HG03066 (cell line): Measurements from ENCODE around the gene RPUSD2.
"Not testable (repeated sequence)": the region's sequence is repeated elsewhere in the genome, so short reads cannot be mapped to it uniquely, and the experiment has no call there.

Source experiments
- ATAC-seq: cut with Tn5 transposase; IDR thresholded peaks from one replicate; pipeline ENCODE4 v1.9.1; 2021; ENCODE audit warnings: low read depth; ENCODE audit not compliant: unreplicated experiment

RPUSD2 gene

DNA sequence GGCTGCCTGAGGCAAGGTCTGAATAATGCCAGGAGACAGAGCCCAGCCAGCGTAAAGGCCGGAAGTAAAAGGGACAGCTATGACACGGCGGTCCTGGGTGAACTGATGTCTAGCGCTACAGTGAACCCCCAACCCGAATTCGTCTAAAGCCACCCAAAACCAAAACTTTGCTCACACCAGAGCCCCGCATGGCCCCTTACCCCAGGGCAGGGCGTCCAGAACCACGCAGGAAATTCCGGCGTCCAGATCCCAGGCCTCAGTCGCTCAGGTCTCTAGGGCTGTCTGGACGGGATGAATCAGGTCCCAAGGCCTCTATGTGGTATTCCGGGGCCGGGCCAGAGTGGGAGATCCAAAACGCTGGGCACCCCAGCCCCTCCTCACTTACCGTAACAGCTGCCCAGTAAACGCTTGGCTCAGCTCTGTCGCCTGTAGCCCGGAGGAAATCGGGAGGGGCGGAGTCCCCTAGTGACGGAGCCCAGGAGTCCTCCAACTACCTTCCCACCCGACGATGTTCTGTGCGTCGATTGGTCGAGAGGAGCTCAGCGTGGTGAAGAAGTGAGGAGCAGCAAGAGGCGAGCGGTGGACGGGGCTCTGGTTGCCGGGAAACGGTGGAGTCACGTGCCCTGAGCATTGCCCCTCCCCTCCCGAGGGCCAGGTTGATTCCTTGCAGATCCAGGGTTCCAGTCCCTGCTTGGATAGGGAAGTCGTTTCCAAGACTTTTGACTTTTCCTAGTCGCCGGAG is 4.3 kb upstream of the RPUSD2 start, which contains the start of gene CCDC32:
CCDC32 (minus strand) TSS at position 452 of the 742 bp plus-strand sequence. CDS start 2,027 bp downstream, outside the sequence.
- peak; percentile 90 for ATAC-seq

DNA sequence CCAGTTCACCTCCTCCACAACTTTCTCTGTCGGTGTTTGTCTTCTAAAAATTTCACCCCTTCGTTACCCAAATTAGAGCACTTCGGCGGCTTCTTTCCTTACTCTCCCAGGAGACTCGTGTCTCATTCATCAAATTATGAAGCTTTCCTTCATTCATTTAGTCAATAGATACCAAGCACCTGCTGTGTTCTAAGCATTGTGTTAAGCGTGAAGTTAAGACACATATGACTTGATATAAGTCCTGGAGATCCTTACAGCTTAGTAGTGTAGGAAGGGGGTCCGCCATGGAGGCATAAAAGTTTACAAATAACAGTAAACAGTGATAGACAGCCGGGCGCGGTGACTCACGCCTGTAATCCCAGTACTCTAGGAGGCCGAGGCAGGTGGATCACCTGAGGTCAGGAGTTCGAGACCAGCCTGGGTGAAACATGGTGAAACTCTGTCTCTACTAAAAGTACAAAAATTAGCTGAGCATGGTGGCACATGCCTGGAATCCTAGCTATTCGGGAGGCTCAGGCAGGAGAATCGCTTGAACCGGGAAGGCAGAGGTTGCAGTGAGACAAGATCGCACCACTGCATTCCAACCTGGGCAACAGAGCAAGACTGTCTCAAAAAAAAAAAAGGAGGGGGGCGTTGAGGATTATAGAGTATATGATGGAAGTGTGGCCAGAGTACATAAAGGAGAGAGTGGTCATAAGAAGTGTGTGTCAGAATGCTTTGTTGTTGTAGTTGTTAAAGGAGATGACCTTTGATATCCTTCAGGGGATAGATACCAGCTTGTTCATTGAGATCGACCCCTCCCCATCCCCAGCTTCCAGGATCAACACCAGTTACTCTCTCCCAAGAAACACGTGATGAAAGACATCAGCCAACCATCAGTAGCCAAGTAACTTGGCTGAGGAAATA is 3.5 kb upstream of the RPUSD2 start:
- ATAC-seq: no peak

DNA sequence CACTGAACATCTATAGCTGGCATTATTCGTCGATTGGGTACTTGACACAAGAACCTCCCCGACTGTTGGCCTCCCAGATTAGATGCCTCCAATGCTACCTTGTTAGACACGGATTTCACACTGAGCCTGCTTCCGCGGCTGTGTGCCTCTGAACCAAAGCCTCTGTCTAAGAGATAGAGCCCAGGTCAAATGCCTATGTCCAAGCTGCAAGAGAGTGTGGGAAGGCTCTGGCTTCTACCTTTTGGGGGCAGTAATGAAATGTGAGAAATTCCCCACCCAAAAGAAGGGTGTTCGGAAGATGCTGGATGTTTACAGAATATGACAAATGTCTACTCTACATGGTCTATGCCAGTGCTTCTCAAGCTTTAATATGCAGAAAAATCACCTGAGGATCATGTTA is 2.0 kb upstream of the RPUSD2 start:
- ATAC-seq: no peak

DNA sequence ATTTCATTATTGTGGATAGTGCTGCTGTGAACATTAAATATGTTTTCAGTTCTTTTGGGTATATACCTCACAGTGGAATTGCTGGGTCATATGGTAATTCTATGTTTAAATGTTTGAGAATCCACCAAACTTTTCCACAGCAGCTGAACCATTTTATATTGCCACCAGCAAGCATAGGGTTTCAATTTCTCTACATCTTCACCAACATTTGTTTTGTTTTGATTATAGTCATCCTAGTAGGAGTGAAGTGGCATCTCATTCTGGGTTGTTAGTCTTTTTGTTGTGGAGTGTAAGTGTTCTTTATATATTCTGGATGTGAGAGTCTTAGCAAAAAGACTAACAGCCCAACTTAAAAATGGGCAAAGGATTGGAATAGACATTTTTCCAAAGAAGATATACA is 6.0 kb downstream of the RPUSD2 start:
- no peak for ATAC-seq

DNA sequence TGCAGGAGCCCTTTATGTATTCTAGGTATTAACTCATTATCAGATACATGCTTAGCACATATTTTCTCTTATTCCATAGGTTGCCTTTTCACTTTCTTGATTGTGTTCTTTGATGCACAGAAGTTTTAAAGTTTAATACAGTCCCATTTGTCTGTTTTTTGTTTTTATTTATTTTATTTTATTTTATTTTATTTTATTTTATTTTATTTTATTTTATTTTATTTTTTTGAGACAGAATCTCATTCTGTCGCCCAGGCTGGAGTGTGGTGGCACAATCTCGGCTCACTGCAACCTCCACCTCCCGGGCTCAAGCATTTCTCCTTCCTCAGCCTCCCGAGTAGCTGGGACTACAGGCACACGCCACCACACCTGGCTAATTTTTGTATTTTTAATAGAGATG is 7.8 kb downstream of the RPUSD2 start:
- ATAC-seq: not testable (repeated sequence)

DNA sequence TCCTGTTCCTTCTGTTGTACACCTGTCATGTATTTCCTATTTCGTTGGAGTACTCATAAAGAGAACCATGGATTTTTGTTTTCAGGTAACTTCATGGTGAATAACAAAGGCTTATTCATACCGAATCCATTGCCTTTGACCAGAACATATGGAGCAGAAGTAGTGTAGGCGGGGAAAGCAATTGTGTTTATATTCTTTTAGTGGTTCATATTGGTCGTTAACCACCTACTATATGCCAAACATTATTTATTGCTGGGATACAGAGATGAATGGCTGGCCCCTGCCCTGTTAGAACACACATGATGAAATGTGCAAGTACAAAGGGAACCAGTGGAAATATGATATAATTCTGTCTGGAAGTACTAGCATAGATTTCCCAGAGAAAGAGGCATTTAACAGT is 9.8 kb downstream of the RPUSD2 start:
- ATAC-seq: no peak

DNA sequence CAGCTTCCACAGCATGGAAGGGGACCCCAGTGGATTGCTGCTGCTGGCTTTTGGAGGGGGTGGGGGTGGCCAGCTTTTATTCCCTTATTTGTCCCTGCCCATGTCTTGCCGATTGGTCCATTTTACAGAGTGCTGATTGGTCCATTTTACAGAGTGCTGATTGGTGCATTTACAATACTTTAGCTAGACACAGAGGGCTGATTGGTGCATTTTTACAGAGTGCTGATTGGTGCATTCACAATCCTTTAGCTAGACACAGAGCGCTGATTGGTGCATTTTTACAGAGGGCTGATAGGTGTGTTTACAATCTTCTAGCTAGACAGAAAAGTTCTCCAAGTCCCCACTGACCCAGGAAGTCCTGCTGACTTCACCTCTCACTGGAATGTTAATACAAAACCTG is 12.7 kb downstream of the RPUSD2 start:
- not testable (repeated sequence) for ATAC-seq

DNA sequence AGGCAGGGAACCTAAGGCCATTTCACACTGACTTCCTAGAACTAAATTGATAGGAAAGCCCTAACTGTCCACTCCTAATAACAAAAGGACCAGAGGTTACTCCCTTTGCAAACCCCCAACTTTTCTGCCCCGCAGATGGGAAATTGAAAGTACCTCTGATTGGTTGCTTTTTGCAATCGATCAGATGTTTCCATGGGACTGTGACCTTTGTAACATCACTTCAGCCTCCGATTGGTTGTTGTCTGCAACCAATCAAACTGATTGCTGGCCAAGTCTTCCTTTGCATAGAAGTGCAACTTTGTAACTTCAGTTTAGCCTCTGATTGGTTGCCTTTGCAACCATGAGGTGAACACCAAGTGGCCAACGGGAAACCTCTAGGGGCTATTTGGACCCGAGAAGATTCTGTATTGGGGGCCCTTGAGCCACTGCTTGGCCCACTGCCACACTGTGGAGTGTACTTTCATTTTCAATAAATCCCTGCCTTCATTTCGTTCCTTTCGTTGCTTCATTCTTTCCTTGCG is 13.7 kb downstream of the RPUSD2 start:
- no peak for ATAC-seq

DNA sequence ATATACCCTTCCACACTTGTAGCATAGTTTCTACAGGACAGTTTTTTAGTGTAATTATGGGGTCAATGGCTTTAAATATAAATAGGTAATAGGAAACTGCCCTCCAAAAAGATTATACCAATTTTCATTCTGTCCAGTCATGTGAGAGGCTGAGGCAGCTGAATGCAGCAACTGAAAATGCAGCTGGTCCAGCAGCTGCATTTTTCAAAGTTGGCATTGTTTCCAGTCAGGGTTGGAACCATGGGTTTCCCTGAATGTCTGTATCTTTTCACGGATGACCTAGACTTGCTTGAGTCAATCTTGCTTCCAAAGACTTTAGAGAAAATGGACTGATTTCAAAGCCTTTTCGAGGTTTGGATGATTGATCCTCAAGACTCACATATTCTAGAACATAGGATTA is 15.1 kb downstream of the RPUSD2 start:
- no peak for ATAC-seq

DNA sequence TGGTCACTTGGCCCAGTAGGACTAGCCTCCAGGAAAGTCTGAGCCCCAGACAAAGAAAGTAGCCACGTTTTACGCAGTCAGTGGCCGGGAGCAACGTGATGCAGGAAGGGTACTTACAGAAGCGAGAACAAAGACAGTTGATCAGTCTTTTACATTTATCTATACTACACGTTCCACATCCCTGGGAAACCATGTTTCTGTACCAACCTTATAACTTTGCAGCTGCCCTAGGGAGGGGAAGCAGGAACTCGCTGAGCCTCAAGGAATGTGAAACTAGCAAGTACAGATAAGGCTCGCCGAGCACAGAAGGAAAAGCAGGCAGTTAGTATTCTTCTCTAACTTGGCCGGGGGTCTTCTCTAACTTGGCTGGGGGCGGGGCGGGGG is 21.6 kb downstream of the RPUSD2 start:
- ATAC-seq: no peak

DNA sequence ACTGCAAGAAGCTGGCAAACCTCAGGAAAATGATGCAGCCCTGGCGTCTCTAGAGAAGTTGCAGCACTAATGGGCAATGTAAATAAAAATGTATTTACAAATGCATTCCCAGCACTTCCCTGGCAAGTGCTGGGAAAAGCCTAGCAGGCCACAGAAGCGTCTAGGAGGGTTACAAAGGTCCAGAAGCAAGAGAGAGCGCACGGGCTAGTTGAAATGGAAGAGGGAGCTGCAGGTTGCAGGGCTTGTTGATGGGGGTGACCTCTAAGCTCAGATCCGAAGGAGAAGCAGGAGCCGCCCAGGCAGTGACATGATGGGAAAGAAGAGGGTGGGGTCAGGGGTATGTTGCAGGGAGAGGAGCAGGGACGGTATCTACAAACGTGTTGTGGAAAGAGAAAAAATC is 22.3 kb downstream of the RPUSD2 start:
- ATAC-seq: no peak

DNA sequence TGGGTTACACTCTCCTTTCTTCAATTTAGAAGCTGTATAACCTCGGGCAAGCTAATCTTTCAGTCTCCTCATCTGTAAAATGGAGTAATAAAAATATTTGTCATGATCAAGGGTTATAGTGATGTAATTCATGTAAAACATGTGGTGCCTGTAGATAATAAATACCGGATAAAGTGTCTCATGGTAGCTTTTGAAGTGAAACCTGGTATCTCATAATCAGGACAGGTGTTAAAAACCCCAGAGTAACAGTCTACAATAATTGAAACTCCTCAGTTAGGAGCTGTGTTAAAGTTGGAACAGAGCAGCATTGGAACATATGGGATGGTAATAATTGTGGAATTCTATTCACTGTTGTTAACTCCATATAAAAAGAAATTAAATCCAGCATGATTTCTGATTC is 24.1 kb downstream of the RPUSD2 start:
- ATAC-seq: no peak

DNA sequence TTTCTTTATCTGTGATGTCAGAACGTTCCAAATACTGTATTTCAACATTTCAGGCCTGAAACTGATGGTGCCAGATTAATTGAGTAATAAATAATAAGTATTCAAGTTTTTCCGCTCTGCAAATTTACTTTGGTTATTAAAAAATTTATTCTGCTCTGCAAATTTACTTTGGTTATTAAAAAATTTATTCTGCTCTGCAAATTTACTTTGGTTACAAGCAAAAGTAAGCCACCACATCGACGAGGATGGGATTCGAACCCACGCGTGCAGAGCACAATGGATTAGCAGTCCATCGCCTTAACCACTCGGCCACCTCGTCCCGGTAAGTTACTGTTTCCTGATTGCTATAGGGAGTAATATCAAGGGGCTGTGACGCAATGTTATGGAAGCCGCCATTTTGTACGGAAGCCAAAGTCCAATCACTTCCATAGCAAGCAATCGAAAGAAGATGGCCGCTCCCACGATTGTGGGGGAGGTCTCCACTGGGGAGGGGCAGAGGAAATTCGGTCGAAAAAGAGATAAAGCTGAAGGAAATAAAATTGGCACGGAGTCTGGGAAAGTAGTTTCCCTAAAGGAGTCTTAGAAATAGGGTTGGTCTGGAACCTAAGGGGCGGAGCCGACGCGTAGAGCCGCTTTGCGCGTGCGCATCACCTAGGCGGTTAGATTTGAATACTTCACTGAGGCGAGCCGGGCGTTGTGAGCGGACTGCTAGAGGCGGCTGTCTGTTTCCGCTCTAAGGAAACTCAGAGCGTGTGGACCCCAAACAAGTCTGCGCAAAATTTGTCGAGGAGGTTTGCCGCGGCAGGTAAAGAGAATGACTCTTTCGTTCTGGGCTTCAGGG is 24.7 kb downstream of the RPUSD2 start, which contains the start of gene KNL1:
KNL1 (plus strand) TSS at position 662 of the 841 bp plus-strand sequence. CDS start 8,683 bp downstream, outside the sequence.
- ATAC-seq: peak; percentile 58

DNA sequence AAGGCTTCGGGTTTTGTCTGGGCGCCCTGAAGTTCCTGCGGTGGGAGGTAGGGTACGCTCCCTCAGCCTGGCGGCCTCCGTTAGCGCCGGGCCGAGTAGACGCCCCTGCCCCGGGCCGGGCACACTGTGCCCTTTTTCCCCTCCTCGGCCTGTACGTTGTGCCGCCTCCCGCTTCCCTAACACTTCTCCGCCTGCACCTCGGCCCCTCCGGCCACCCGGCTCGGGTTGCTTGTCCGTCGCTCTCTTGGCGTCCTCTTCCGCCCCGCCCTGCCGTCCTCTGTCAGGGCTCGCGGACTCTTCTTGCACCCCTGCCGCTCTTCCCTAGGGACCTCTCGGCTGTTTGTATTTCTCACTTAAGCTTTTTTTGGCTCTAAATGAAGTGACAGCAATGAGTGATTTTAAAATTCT is 25.3 kb downstream of the RPUSD2 start:
- peak; percentile 51 for ATAC-seq

DNA sequence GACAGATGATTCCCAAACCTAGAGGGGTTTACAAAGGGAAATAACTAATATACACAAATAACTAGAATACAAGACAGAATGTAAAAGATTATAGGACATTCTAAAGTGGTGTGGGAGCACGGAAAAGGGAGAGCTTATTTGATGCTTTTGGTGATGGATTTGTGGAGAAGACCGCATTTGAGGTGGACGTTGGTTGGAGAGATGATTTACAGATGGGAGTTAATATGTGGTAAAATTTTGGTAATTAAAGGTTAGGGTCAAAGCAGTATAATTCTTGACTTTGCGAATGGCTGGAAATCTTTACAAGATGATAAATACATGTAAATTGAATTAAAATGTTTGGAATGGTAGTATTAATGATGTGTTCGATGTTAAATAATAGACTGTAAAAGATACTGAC is 26.1 kb downstream of the RPUSD2 start:
- no peak for ATAC-seq

DNA sequence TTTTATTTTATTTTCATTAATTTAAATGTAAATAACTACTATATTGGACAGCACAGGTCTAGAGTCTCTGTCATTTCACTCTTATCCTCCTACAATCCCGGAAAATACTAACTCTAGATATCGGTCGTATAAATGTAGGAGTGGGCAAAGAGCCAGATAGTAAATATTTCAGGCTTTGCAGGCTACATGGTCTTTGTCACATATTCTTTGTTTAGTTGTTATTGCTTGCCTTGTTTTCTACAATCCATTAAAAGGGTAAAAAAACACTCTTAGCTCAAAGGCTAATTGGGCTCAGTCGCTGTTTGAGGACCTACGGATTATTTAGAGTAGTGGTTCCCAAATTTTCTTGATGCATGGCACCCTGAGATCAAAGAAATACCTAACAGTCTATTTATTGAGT is 26.7 kb downstream of the RPUSD2 start:
- ATAC-seq: no peak

DNA sequence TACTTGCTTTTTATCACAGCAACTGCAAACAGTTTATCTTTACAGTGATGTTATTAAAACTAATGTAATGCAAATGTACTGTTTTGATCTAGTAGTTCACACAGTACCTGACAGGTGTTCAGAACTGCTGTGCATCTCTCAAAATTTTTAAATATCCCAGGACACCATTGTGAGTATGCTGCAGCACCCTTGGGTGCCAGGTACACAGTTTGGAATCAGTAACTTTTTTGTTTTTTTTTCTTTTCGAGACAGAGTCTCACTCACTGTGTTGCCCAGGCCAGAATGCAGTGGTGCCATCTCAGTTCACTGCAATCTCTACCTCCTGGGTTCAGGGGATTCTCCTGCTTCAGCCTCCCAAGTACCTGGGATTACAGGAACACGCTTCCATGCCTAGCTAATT is 27.9 kb downstream of the RPUSD2 start:
- no peak for ATAC-seq

DNA sequence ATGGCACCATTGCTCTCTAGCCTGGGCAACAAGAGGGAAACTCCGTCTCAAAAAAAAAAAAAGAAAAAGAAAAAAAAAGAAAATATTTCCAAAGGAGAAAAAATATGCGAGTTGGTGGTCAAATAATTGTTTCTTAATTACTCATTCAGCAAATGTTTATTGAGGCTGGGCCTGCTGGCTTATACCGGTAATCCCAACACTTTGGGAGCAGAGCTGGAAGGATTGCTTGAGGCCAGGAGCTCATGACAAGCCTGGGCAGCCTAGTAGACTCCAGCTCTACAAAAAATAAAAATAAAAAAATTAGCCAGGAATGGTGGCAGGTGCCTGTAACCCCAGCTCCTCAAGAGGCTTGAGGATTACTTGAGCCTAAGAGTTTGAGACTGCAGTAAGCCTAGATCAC is 29.0 kb downstream of the RPUSD2 start:
- no peak for ATAC-seq

DNA sequence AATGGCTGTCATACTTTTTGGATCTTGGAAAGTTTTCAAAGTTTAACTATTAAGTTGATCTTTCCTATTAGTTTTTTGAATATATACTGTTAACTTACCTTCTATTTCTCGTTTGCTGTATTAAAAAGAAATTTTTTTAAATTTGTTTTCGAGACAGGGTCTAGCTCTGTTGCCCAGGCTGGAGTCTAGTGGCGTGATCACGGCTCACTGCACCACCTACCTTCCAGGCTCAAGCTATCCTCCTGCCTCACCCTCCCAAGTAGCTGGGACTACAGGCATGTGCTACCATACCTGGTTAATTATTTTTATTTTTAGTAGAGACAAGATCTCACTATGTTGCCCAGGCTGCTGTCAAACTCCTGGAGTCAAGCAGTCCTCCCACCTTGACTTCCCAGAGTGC is 29.6 kb downstream of the RPUSD2 start:
- ATAC-seq: no peak

DNA sequence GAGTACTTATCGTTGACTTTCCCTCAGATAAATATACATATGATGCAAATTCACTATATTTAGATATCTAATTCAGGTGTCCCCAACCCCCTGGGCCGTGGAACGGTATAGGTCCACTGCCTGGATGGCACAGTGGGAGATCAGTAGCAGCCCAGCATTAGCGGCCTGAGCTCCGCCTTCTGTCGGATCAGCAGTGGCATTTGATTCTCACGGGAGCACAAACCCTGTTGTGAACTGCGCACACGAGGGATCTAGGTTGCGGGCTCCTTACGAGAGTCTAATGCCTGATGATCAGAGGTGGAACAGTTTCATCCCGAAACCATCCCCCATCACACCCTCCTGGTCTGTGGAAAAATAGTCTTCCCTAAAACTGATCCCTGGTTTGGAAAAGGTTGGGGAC is 31.9 kb downstream of the RPUSD2 start:
- ATAC-seq: no peak

DNA sequence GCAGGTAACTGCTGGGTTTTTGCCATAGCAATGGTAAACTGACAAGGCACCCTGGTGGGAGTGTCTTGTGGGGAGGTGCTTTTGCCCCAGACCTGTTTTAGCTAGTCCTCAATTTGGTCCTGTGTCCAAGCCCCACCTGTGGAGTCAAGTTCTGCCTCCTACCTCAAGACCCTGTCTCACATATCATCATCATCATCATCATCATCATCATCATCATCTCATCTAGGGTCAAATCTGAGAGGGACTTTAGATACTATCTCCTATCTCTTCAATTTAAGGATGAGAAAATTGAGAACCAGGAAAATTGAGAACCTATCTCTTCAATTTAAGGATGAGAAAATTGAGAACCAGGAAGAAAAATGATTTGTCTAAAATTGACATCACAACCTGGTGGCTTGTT is 34.8 kb downstream of the RPUSD2 start:
- ATAC-seq: no peak
